ENCODE results near the gene GUSB. TPM values are rescaled to one million over a fixed set of nuclear protein-coding genes. Genes with fewer than 3 reads are reported as not detected.
"Not testable (repeated sequence)": the region's sequence is repeated elsewhere in the genome, so short reads cannot be mapped to it uniquely, and the experiment has no call there.

Gene GUSB
- total and polyA plus RNA-seq, 2 of the 4 experiments (the other 2 are of a cell fraction), result 12.9 to 47.7 TPM

DNA sequence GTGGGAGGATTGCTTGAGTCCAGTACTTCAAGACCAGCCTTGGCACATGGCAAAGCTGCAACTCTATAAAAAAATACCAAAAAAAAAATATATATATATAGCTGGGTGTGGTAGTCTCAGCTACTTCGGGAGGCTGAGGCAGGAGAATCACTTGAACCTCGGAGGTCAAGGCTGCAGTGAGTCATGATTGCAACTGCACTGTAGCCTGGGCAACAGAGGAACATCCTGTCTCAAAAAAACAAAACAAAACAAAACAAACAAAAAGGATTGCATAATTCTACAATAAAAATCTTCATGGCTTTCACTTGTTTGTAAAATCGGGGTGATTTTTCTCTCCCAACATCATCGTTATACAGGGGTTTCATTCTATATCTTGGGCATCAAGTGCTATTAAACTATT lies 35.1 kb downstream of the GUSB start:
- no peak overlapping the region for H2AFZ ChIP-seq (replicated peaks; ENCODE audit: low read length, poor library complexity)
- DNase-seq (peak; percentile 37), ATAC-seq (ENCODE audit: low read depth) (no peak)
- H3K27me3 ChIP-seq (ENCODE audit: control insufficient read depth, insufficient read depth, low read length), result no peaks in the 10 kb centered on the region
- no peak overlapping the region for H3K27ac ChIP-seq (ENCODE audit: insufficient read depth, low read length)
- H4K8ac ChIP-seq (ENCODE audit: low read depth in 2 of 2, low read length in 2 of 2), result no peak overlapping the region
- H3K4ac ChIP-seq (ENCODE audit: low read depth, low read length), result no peak overlapping the region
- H3K36me3 ChIP-seq (ENCODE audit: control insufficient read depth, insufficient read depth, low read length), result no peaks in the 10 kb centered on the region
- no peaks in the 10 kb centered on the region for H3K9me1 ChIP-seq (ENCODE audit: insufficient read depth, low read length)
- no peak overlapping the region for H3K4me2 ChIP-seq (ENCODE audit: low read depth, low read length)
- H2AK9ac ChIP-seq (replicated peaks; ENCODE audit: low read depth, low read length, poor library complexity), result no peak overlapping the region
- no peak overlapping the region for H2BK5ac ChIP-seq (ENCODE audit: low read depth, low read length, poor library complexity, severe bottlenecking)
- in situ Hi-C loops (cut with MboI; ENCODE audit: low sequenced_read_pairs), result no loop called here
- H4K20me1 ChIP-seq (ENCODE audit: insufficient read depth, low read length), result peaks cover 3% of the 10 kb centered on the region; the same call in 1 of the 2 replicates
- no peak overlapping the region for H4K5ac ChIP-seq (ENCODE audit: low read depth, low read length)
- no peak for TF ChIP-seq MAFK (IDR thresholded peaks at IDR 0.05; ENCODE audit: low read depth, low read length)
- peak; percentile 21; the same call in 1 of the 2 replicates for TF ChIP-seq FOS (IDR thresholded peaks at IDR 0.05; ENCODE audit: low read depth, low read length)
- peak; percentile 63 for TF ChIP-seq CEBPB (IDR thresholded peaks at IDR 0.05; ENCODE audit: low read depth, low read length)
- peaks cover 0 to 28% of the 10 kb centered on the region in 2 experiments for H3K79me1 ChIP-seq (ENCODE audit: low read depth in 1 of 2, low read length in 2 of 2)
- no TSS peak for BruUV-seq (replicated peaks)
- H3K9ac ChIP-seq (ENCODE audit: low read depth, low read length), result no peak overlapping the region
- H4K91ac ChIP-seq (ENCODE audit: insufficient read depth, low read depth, low read length), result no peak overlapping the region
- POLR2A ChIA-PET (ENCODE audit: unreplicated experiment), result no interaction called here
- H3K4me1 ChIP-seq (ENCODE audit: control insufficient read depth, insufficient read depth, low read length), result no peaks in the 10 kb centered on the region
- no peak overlapping the region for H3K23ac ChIP-seq (ENCODE audit: low read depth, low read length)
- intact Hi-C loops (cut with micrococcal nuclease), result no loop called here
- CTCF ChIA-PET, result no interaction called here
- no peak overlapping the region for H3K4me3 ChIP-seq (ENCODE audit: insufficient read depth, low read depth, low read length)
- no peak overlapping the region for H2BK20ac ChIP-seq (ENCODE audit: low read depth, low read length)
- H2BK120ac ChIP-seq (ENCODE audit: low read depth, low read length), result no peak overlapping the region
- H2BK15ac ChIP-seq (ENCODE audit: low read depth, low read length), result no peak overlapping the region
- no peak overlapping the region for H3K14ac ChIP-seq (replicated peaks; ENCODE audit: low read depth, low read length)
- no CpG with 5 or more reads among the region's 4 CpGs for WGBS, 2 experiments (ENCODE audit: extremely low coverage in 2 of 2, insufficient read length in 1 of 2)
- H3K56ac ChIP-seq (ENCODE audit: extremely low read depth, insufficient read depth, low read length), result no peak overlapping the region
- H3K18ac ChIP-seq (ENCODE audit: low read depth, low read length), result no peak overlapping the region
- dilution Hi-C loops (cut with HindIII; ENCODE audit: low sequenced_read_pairs, unreplicated experiment), result no loop called here
- H3K9me3 ChIP-seq (ENCODE audit: control insufficient read depth, insufficient read depth, low read length), result no peaks in the 10 kb centered on the region
- H2AK5ac ChIP-seq (ENCODE audit: low read depth, low read length), result no peak overlapping the region

DNA sequence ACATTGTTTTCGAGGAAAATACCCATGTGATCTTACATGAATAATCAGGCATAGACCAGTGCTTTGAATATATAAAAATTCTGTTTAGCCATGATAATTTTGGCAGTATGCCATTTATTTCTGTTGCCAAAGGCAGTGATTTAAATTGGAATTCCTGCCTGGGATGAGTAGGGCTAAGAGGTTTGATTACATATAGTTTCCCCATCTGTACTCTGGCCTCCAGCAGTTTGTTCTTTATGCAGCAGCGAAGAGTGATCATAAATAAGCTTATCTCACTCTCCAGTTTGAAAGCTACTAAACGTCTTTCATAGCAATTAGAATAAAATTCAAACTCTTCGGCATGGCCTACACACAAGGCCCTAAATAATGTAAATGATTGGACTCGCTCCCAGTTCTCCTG lies 36.2 kb downstream of the GUSB start:
- H3K4me2 ChIP-seq (ENCODE audit: low read depth, low read length); H2AK5ac ChIP-seq (ENCODE audit: low read depth, low read length); H3K27ac ChIP-seq (ENCODE audit: insufficient read depth, low read length); H2BK15ac ChIP-seq (ENCODE audit: low read depth, low read length); DNase-seq; H4K20me1 ChIP-seq (ENCODE audit: insufficient read depth, low read length); H3K4me1 ChIP-seq (ENCODE audit: control insufficient read depth, insufficient read depth, low read length); H3K9ac ChIP-seq (ENCODE audit: low read depth, low read length); H3K27me3 ChIP-seq (ENCODE audit: control insufficient read depth, insufficient read depth, low read length); H3K36me3 ChIP-seq (ENCODE audit: control insufficient read depth, insufficient read depth, low read length); H4K8ac ChIP-seq (ENCODE audit: low read depth in 2 of 2, low read length in 2 of 2); in situ Hi-C loops (cut with MboI; ENCODE audit: low sequenced_read_pairs); H3K23ac ChIP-seq (ENCODE audit: low read depth, low read length); H3K14ac ChIP-seq (replicated peaks; ENCODE audit: low read depth, low read length); H2BK120ac ChIP-seq (ENCODE audit: low read depth, low read length); H4K91ac ChIP-seq (ENCODE audit: insufficient read depth, low read depth, low read length); H3K4me3 ChIP-seq (ENCODE audit: insufficient read depth, low read depth, low read length); H3K9me3 ChIP-seq (ENCODE audit: control insufficient read depth, insufficient read depth, low read length); POLR2A ChIA-PET (ENCODE audit: unreplicated experiment); H3K18ac ChIP-seq (ENCODE audit: low read depth, low read length); intact Hi-C loops (cut with micrococcal nuclease); H3K9me1 ChIP-seq (ENCODE audit: insufficient read depth, low read length); H2BK5ac ChIP-seq (ENCODE audit: low read depth, low read length, poor library complexity, severe bottlenecking); H3K56ac ChIP-seq (ENCODE audit: extremely low read depth, insufficient read depth, low read length); H4K5ac ChIP-seq (ENCODE audit: low read depth, low read length); CTCF ChIA-PET; BruUV-seq (replicated peaks); H2AFZ ChIP-seq (replicated peaks; ENCODE audit: low read length, poor library complexity); H3K4ac ChIP-seq (ENCODE audit: low read depth, low read length); dilution Hi-C loops (cut with HindIII; ENCODE audit: low sequenced_read_pairs, unreplicated experiment); H2AK9ac ChIP-seq (replicated peaks; ENCODE audit: low read depth, low read length, poor library complexity); H2BK20ac ChIP-seq (ENCODE audit: low read depth, low read length): not testable (repeated sequence)
- peaks cover 5 to 38% of the 10 kb centered on the region in 2 experiments for H3K79me1 ChIP-seq (ENCODE audit: low read depth in 1 of 2, low read length in 2 of 2)
- peak; percentile 83 for ATAC-seq (ENCODE audit: low read depth)
- no CpG with 5 or more reads among the region's 5 CpGs for WGBS, 2 experiments (ENCODE audit: extremely low coverage in 2 of 2, insufficient read length in 1 of 2)

All from IMR-90 (cell line).